ENCODE results near the gene MEGF11.
A peak's percentile ranks its signal among the peaks of the same experiment; 100 is the strongest.

Gene MEGF11

GRCh38 chr15:66096688-66097058 is 156.9 kb downstream of the MEGF11 start:
- TF ChIP-seq GATA2 (IDR thresholded peaks at IDR 0.05; ENCODE audit: low read depth, low read length): no peak
- no peak for TF ChIP-seq GATA3 (IDR thresholded peaks at IDR 0.05; ENCODE audit: low read depth, low read length)

GRCh38 chr15:66095871-66096687 is 157.5 kb downstream of the MEGF11 start:
- TF ChIP-seq GATA2 (IDR thresholded peaks at IDR 0.05; ENCODE audit: low read depth, low read length): no peak
- no peak for TF ChIP-seq GATA3 (IDR thresholded peaks at IDR 0.05; ENCODE audit: low read depth, low read length)

- TF ChIP-seq GATA3 (IDR thresholded peaks at IDR 0.05; ENCODE audit: low read depth, low read length): no peak
- no peak for TF ChIP-seq GATA2 (IDR thresholded peaks at IDR 0.05; ENCODE audit: low read depth, low read length)
Observed at GRCh38 chr15:66094331-66094730, 159.2 kb downstream of the MEGF11 start.

GRCh38 chr15:66092053-66093016 is 161.2 kb downstream of the MEGF11 start:
- TF ChIP-seq GATA2 (IDR thresholded peaks at IDR 0.05; ENCODE audit: low read depth, low read length) (no peak), GATA3 (IDR thresholded peaks at IDR 0.05; ENCODE audit: low read depth, low read length) (no peak)

GRCh38 chr15:66089509-66089908 is 164.0 kb downstream of the MEGF11 start:
- TF ChIP-seq GATA2 (IDR thresholded peaks at IDR 0.05; ENCODE audit: low read depth, low read length): no peak
- TF ChIP-seq GATA3 (IDR thresholded peaks at IDR 0.05; ENCODE audit: low read depth, low read length): no peak

- 0 out of 2 replicates have a peak, but pooled peaks have one; percentile 7 for TF ChIP-seq GATA2 (IDR thresholded peaks at IDR 0.05; ENCODE audit: low read depth, low read length)
- no peak for TF ChIP-seq GATA3 (IDR thresholded peaks at IDR 0.05; ENCODE audit: low read depth, low read length)
Observed at GRCh38 chr15:66089049-66089448, 164.5 kb downstream of the MEGF11 start.

- TF ChIP-seq GATA3 (IDR thresholded peaks at IDR 0.05; ENCODE audit: low read depth, low read length) (no peak), GATA2 (IDR thresholded peaks at IDR 0.05; ENCODE audit: low read depth, low read length) (no peak)
Observed at GRCh38 chr15:66085128-66085527, 168.4 kb downstream of the MEGF11 start.

GRCh38 chr15:66084704-66085103 is 168.8 kb downstream of the MEGF11 start:
- TF ChIP-seq GATA3 (IDR thresholded peaks at IDR 0.05; ENCODE audit: low read depth, low read length) (no peak), GATA2 (IDR thresholded peaks at IDR 0.05; ENCODE audit: low read depth, low read length) (no peak)

- TF ChIP-seq GATA3 (IDR thresholded peaks at IDR 0.05; ENCODE audit: low read depth, low read length) (no peak), GATA2 (IDR thresholded peaks at IDR 0.05; ENCODE audit: low read depth, low read length) (no peak)
Observed at GRCh38 chr15:66080717-66081398, 172.7 kb downstream of the MEGF11 start.

DNA sequence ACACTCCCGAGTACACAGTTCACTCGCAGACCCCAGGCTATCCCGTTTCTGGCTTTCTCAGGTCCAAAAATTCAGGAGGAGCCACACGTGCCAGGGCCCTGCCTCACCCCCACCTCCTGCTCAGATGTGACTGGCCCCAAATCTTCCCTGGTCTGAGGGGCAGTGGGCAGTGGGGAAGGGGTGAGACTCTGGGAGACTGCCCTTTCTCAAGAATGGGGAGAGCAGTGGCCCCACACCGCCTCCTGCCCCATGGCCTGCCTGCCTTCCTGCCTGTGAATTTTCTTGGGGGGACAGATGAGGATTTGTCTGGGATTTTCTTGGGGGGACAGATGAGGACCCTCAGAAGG is 174.6 kb downstream of the MEGF11 start:
- TF ChIP-seq GATA2 (IDR thresholded peaks at IDR 0.05; ENCODE audit: low read depth, low read length) (no peak), GATA3 (IDR thresholded peaks at IDR 0.05; ENCODE audit: low read depth, low read length) (no peak)

GRCh38 chr15:66078196-66078928 is 175.2 kb downstream of the MEGF11 start:
- no peak for TF ChIP-seq GATA2 (IDR thresholded peaks at IDR 0.05; ENCODE audit: low read depth, low read length)
- TF ChIP-seq GATA3 (IDR thresholded peaks at IDR 0.05; ENCODE audit: low read depth, low read length): no peak

- TF ChIP-seq GATA3 (IDR thresholded peaks at IDR 0.05; ENCODE audit: low read depth, low read length): no peak
- no peak for TF ChIP-seq GATA2 (IDR thresholded peaks at IDR 0.05; ENCODE audit: low read depth, low read length)
Observed at GRCh38 chr15:66077320-66077663, 176.3 kb downstream of the MEGF11 start.

DNA sequence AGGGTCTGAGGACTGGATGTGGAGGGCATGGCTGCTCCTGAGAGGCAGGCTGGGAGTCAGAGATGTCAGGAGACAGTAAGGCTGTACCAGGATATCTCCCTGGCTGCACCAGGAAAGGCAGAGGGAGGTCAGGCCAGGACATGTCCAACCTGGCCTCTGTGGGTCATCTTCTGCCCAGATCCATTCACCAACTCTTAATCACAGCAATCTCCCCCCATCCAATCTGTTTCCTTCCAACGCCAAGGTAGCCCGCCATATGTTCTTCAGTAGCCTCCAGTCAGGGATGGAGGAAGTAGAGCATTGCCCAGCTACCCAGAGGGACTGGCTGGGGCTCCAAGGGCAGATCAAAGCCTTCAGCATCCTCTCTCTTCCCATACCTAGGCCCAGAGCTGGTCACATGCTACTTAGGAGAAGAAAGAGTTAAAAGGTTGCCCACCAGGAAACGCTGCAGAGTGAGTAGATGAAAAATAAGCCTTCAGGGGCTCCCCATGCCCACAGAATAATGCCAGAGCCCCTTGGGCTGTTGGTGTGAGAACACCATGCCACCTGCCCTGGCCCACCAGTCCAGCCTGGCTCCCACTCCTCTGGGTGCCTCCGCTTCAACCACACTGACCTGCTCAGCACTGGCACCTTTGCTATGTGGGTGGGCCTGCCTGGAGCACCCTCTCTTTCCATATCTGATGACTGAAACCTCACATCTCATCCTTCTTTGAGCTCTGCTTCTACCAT is 176.8 kb downstream of the MEGF11 start:
- no peak for TF ChIP-seq GATA2 (IDR thresholded peaks at IDR 0.05; ENCODE audit: low read depth, low read length)
- TF ChIP-seq GATA3 (IDR thresholded peaks at IDR 0.05; ENCODE audit: low read depth, low read length): no peak
